Measurements from ENCODE around the gene TMEM81. TPM values are rescaled to one million over a fixed set of nuclear protein-coding genes. Genes with fewer than 3 reads are reported as not detected.

TMEM81 gene
- total and polyA plus RNA-seq, 4 experiments from 2014 or later, result 1.0 to 8.9 (median 5.2) TPM

DNA sequence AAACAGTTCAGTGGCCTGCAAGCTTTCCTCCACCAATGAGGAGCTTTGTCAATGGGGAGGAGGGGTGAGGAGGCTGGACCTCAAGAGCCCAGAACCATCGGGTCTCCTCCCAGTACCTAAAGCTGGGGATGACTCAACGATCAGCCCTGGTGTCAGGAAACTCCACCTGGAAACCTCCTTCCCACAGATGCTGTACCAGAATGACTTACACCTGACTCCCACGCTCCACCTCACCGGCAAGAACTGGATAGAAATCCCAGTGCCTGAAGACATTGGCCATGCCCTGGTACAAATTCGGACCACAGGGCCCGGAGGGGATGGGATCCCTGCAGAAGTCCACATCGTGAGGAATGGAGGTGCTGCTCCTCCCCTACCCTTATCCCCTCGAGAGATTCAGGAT lies 11.4 kb downstream of the TMEM81 start:
- Mint-ChIP-seq H3K27ac (no peak overlapping the region), H3K27me3 (no peaks in the 10 kb centered on the region), H3K4me1 (no peaks in the 10 kb centered on the region), H3K36me3 (no peaks in the 10 kb centered on the region), H3K4me3 (no peak overlapping the region), H3K9me3 (no peaks in the 10 kb centered on the region)
- ChIA-PET CTCF (ENCODE audit: partially characterized antibody) (interaction anchor here (8.0 kb wide), 1 partner anchor 11 kb away, joined by 44 read pairs; no protein-coding TSS in a partner anchor), POLR2A (ENCODE audit: partially characterized antibody) (no interaction called here)
- Histone ChIP-seq H3K4me3 (ENCODE audit: low read length in 2 of 2) (no peak overlapping the region), H3K27ac (ENCODE audit: low read depth, low read length) (no peak overlapping the region), H3K27me3 (ENCODE audit: insufficient read depth, low read length) (no peaks in the 10 kb centered on the region), H3K9me3 (ENCODE audit: control insufficient read depth in 1 of 2, low read length in 2 of 2) (no peaks in the 10 kb centered on the region), H3K36me3 (ENCODE audit: insufficient read depth, low read length) (no peaks in the 10 kb centered on the region), H3K4me1 (ENCODE audit: insufficient read depth, low read length) (no peaks in the 10 kb centered on the region)
- no peak for DNase-seq
- intact Hi-C loops (cut with micrococcal nuclease), result no loop called here

DNA sequence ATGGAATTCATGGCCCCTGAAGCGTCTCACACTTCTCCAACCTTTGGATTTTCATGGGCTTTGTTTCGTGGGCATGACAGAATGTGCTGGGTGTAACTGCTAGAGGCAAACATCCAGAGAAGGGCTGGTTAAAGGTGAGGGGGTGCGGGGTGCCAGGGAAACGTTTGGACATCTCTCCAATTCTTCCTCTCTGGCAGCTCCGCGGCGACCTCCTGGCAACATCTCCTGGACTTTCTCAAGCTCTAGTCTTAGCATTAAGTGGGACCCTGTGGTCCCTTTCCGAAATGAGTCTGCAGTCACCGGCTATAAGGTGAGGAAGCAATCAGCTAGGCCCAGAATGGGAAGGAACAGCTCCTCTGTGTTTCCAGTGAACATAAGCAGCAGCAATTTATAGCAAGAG lies 12.0 kb downstream of the TMEM81 start:
- H3K4me3 ChIP-seq (ENCODE audit: low read length in 2 of 2), result no peak overlapping the region
- no peaks in the 10 kb centered on the region for H3K4me1 Mint-ChIP-seq
- no peaks in the 10 kb centered on the region for H3K9me3 ChIP-seq (ENCODE audit: control insufficient read depth in 1 of 2, low read length in 2 of 2)
- no peaks in the 10 kb centered on the region for H3K36me3 Mint-ChIP-seq
- no peak overlapping the region for H3K27ac Mint-ChIP-seq
- no peaks in the 10 kb centered on the region for H3K9me3 Mint-ChIP-seq
- H3K4me3 Mint-ChIP-seq, result no peak overlapping the region
- H3K27me3 ChIP-seq (ENCODE audit: insufficient read depth, low read length), result no peaks in the 10 kb centered on the region
- ChIA-PET CTCF (ENCODE audit: partially characterized antibody) (interaction anchor here (8.0 kb wide), 1 partner anchor 10 kb away, joined by 44 read pairs; no protein-coding TSS in a partner anchor), POLR2A (ENCODE audit: partially characterized antibody) (no interaction called here)
- no peaks in the 10 kb centered on the region for H3K36me3 ChIP-seq (ENCODE audit: insufficient read depth, low read length)
- H3K27me3 Mint-ChIP-seq, result no peaks in the 10 kb centered on the region
- intact Hi-C loops (cut with micrococcal nuclease), result no loop called here
- DNase-seq, result no peak
- no peak overlapping the region for H3K27ac ChIP-seq (ENCODE audit: low read depth, low read length)
- no peaks in the 10 kb centered on the region for H3K4me1 ChIP-seq (ENCODE audit: insufficient read depth, low read length)

DNA sequence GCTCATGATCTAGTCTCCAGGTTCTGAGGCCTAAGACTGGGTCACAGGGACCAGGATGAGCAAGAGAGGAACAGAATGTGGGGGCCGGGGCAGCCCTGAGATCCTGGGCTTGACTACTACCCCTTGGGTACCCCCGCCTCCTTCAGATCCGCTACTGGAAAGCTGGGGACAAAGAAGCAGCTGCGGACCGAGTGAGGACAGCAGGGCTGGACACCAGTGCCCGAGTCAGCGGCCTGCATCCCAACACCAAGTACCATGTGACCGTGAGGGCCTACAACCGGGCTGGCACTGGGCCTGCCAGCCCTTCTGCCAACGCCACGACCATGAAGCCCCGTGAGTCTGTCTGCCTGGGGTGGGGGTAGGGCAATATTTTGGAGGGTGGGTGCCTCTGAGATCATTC lies 12.5 kb downstream of the TMEM81 start:
- POLR2A ChIA-PET (ENCODE audit: partially characterized antibody), result no interaction called here
- no peaks in the 10 kb centered on the region for H3K9me3 Mint-ChIP-seq

DNA sequence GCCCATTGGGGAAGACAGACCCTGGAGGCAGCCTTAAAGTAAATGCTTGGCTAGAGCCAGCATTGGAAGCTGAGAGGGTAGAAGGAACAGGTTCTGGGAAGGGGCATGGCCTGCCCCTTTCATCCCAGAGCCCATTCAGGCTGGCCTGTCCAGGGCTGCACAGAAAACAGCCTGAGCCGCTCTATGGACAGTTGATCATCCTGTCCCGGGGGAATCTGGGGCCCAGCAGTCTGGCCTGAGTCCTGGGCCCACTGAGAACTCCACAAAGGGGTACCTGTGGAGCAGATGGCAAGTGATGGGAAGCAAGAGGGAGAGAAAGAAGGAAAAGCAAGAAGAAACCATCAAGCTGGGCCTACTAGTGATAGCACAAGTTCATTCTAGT lies 13.2 kb downstream of the TMEM81 start:
- no peaks in the 10 kb centered on the region for H3K27me3 ChIP-seq (ENCODE audit: insufficient read depth, low read length)
- Mint-ChIP-seq H3K27ac (no peak overlapping the region), H3K4me3 (no peak overlapping the region), H3K9me3 (no peaks in the 10 kb centered on the region), H3K36me3 (no peaks in the 10 kb centered on the region), H3K4me1 (no peaks in the 10 kb centered on the region), H3K27me3 (no peaks in the 10 kb centered on the region)
- no peak overlapping the region for H3K4me3 ChIP-seq (ENCODE audit: low read length in 2 of 2)
- no peaks in the 10 kb centered on the region for H3K9me3 ChIP-seq (ENCODE audit: control insufficient read depth in 1 of 2, low read length in 2 of 2)
- H3K4me1 ChIP-seq (ENCODE audit: insufficient read depth, low read length), result no peaks in the 10 kb centered on the region
- intact Hi-C loops (cut with micrococcal nuclease), result no loop called here
- H3K27ac ChIP-seq (ENCODE audit: low read depth, low read length), result no peak overlapping the region
- no peak for DNase-seq
- POLR2A ChIA-PET (ENCODE audit: partially characterized antibody), result no interaction called here
- no peaks in the 10 kb centered on the region for H3K36me3 ChIP-seq (ENCODE audit: insufficient read depth, low read length)
- CTCF ChIA-PET (ENCODE audit: partially characterized antibody), result interaction anchor here (8.0 kb wide), 1 partner anchor 9 kb away, joined by 44 read pairs; no protein-coding TSS in a partner anchor

More for the DNA sequence above, 12.5 kb downstream of the TMEM81 start:
- Histone ChIP-seq H3K27me3 (ENCODE audit: insufficient read depth, low read length) (no peaks in the 10 kb centered on the region), H3K4me3 (ENCODE audit: low read length in 2 of 2) (no peak overlapping the region), H3K9me3 (ENCODE audit: control insufficient read depth in 1 of 2, low read length in 2 of 2) (no peaks in the 10 kb centered on the region), H3K36me3 (ENCODE audit: insufficient read depth, low read length) (no peaks in the 10 kb centered on the region), H3K4me1 (ENCODE audit: insufficient read depth, low read length) (no peaks in the 10 kb centered on the region), H3K27ac (ENCODE audit: low read depth, low read length) (no peak overlapping the region)
- H3K4me1 Mint-ChIP-seq, result no peaks in the 10 kb centered on the region
- intact Hi-C loops (cut with micrococcal nuclease), result no loop called here
- no peak overlapping the region for H3K27ac Mint-ChIP-seq
- no peak for DNase-seq
- CTCF ChIA-PET (ENCODE audit: partially characterized antibody), result interaction anchor here (8.0 kb wide), 1 partner anchor 10 kb away, joined by 44 read pairs; no protein-coding TSS in a partner anchor
- no peak overlapping the region for H3K4me3 Mint-ChIP-seq
- no peaks in the 10 kb centered on the region for H3K27me3 Mint-ChIP-seq
- H3K36me3 Mint-ChIP-seq, result no peaks in the 10 kb centered on the region

DNA sequence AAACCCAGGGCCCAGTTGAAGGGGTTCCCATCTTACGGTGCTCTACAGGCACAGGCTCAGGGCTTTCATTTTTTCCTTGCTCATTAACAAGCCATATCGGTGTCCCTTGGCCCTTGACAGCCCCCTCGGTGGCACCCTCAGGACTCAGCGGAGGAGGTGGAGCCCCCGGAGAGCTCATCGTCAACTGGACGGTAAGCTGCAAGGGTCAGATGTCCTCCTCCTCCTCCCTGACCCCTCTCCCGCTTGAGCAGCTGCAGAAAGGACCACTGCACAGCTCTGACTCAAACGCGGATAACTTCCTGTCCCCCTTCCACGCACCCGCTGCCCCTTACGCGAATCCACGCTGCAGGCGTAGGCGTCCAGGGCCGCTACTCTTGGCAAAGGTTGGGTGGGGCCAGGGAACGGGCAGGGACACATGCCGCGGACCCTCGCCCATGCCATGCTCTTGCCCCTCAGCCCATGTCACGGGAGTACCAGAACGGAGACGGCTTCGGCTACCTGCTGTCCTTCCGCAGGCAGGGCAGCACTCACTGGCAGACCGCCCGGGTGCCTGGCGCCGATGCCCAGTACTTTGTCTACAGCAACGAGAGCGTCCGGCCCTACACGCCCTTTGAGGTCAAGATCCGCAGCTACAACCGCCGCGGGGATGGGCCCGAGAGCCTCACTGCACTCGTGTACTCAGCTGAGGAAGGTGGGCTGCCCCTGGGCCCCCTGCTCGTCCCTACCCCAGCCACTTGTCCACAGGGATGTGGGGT lies 14.7 kb downstream of the TMEM81 start:
- CTCF ChIA-PET (ENCODE audit: partially characterized antibody), result interaction anchor here (8.0 kb wide), 1 partner anchor 8 kb away, joined by 44 read pairs; no protein-coding TSS in a partner anchor
- no peaks in the 10 kb centered on the region for H3K4me1 Mint-ChIP-seq
- H3K27ac ChIP-seq (ENCODE audit: low read depth, low read length), result no peak overlapping the region

DNA sequence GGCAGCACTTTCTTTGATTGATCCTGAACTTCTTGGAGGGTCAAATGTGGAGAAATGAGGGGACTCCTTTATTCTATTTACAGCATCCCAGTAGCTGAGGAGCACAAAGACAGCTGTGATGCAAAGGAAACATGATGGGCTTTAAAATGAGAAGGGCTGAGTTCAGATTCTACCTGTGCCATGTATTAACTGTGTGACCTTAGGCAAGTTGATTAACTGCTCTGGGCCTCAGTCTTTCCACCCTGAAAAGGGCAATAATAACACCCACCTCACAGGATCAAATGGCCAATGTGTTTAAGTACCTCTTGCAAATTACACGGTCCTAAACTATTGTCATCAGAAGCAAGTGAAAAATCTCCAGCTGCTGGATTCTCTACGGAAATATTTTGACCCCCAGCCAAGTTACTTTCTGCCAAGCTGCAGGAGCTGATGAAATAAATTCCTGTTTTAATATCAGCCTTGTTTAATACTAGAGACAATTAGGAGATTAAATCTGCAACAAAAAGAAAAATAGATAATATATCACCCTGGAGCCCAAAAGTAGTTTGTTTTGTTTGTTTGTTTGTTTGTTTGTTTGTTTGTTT lies 15.7 kb downstream of the TMEM81 start:
- Histone ChIP-seq H3K4me1 (ENCODE audit: insufficient read depth, low read length) (no peaks in the 10 kb centered on the region), H3K36me3 (ENCODE audit: insufficient read depth, low read length) (no peaks in the 10 kb centered on the region), H3K27ac (ENCODE audit: low read depth, low read length) (no peak overlapping the region), H3K9me3 (ENCODE audit: control insufficient read depth in 1 of 2, low read length in 2 of 2) (no peaks in the 10 kb centered on the region), H3K4me3 (ENCODE audit: low read length in 2 of 2) (no peak overlapping the region), H3K27me3 (ENCODE audit: insufficient read depth, low read length) (no peaks in the 10 kb centered on the region)
- DNase-seq, result no peak
- ChIA-PET POLR2A (ENCODE audit: partially characterized antibody) (no interaction called here), CTCF (ENCODE audit: partially characterized antibody) (no interaction called here)
- intact Hi-C loops (cut with micrococcal nuclease), result no loop called here
- Mint-ChIP-seq H3K4me1 (peaks cover 0 to 2% (median 0%) of the 10 kb centered on the region in 4 donors), H3K9me3 (no peaks in the 10 kb centered on the region), H3K4me3 (no peak overlapping the region), H3K36me3 (no peaks in the 10 kb centered on the region), H3K27ac (no peak overlapping the region), H3K27me3 (no peaks in the 10 kb centered on the region)

More for the DNA sequence above, 14.7 kb downstream of the TMEM81 start:
- H3K4me3 ChIP-seq (ENCODE audit: low read length in 2 of 2), result no peak overlapping the region
- no peak for DNase-seq
- POLR2A ChIA-PET (ENCODE audit: partially characterized antibody), result no interaction called here
- H3K27me3 ChIP-seq (ENCODE audit: insufficient read depth, low read length), result no peaks in the 10 kb centered on the region
- Mint-ChIP-seq H3K4me3 (no peak overlapping the region), H3K27me3 (no peaks in the 10 kb centered on the region), H3K27ac (no peak overlapping the region), H3K9me3 (no peaks in the 10 kb centered on the region), H3K36me3 (no peaks in the 10 kb centered on the region)
- no peaks in the 10 kb centered on the region for H3K9me3 ChIP-seq (ENCODE audit: control insufficient read depth in 1 of 2, low read length in 2 of 2)
- intact Hi-C loops (cut with micrococcal nuclease), result no loop called here
- H3K36me3 ChIP-seq (ENCODE audit: insufficient read depth, low read length), result no peaks in the 10 kb centered on the region
- no peaks in the 10 kb centered on the region for H3K4me1 ChIP-seq (ENCODE audit: insufficient read depth, low read length)

DNA sequence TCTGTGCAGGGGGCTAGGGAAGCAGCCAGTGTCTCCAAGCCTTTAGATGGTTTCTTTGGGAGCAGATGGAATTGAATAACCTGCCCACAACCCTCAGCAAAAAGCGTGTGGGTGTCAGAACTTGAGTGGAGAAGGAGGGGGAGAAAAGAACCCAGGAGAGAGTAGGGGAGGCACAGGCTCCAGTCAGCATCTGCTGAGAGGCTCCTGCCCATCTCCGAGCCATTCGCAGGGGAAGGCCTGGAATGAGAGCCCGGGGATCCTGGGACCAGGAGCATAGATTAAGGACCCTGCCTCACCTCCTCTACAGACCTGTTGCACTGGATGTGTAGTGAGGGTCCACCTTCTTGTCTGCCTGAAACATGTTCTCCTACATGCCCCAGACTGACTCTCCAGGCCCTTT lies 16.3 kb downstream of the TMEM81 start:
- intact Hi-C loops (cut with micrococcal nuclease), result no loop called here
- CTCF ChIA-PET (ENCODE audit: partially characterized antibody), result no interaction called here

More for the DNA sequence above, 16.3 kb downstream of the TMEM81 start:
- Histone ChIP-seq H3K4me1 (ENCODE audit: insufficient read depth, low read length) (no peaks in the 10 kb centered on the region), H3K36me3 (ENCODE audit: insufficient read depth, low read length) (no peaks in the 10 kb centered on the region), H3K9me3 (ENCODE audit: control insufficient read depth in 1 of 2, low read length in 2 of 2) (no peaks in the 10 kb centered on the region), H3K27me3 (ENCODE audit: insufficient read depth, low read length) (no peaks in the 10 kb centered on the region), H3K27ac (ENCODE audit: low read depth, low read length) (no peak overlapping the region), H3K4me3 (ENCODE audit: low read length in 2 of 2) (no peak overlapping the region)
- H3K36me3 Mint-ChIP-seq, result no peaks in the 10 kb centered on the region
- no peak for DNase-seq
- no peaks in the 10 kb centered on the region for H3K9me3 Mint-ChIP-seq
- POLR2A ChIA-PET (ENCODE audit: partially characterized antibody), result no interaction called here
- no peak overlapping the region for H3K27ac Mint-ChIP-seq
- no peaks in the 10 kb centered on the region for H3K27me3 Mint-ChIP-seq
- H3K4me3 Mint-ChIP-seq, result no peak overlapping the region
- peaks cover 0 to 2% (median 0%) of the 10 kb centered on the region in 4 donors for H3K4me1 Mint-ChIP-seq
